HUES48 (cell line): Measurements from ENCODE around the gene THBS1.

Experiments
- H3K27ac ChIP-seq: one replicate; pipeline ENCODE4 v1.7.0; 2013; ENCODE audit warnings: low read depth, low read length, inconsistent platforms
- H3K27me3 ChIP-seq: 2 replicates; pipeline ENCODE4 v1.6.1; 2013; ENCODE audit warnings: mild to moderate bottlenecking, low read length; ENCODE audit not compliant: control insufficient read depth, insufficient read depth
- H3K36me3 ChIP-seq: 2 replicates; pipeline ENCODE4 v1.6.1; 2013; ENCODE audit warnings: low read length; ENCODE audit not compliant: control insufficient read depth, insufficient read depth
- H3K4me1 ChIP-seq: 2 replicates; pipeline ENCODE4 v1.6.1; 2013; ENCODE audit warnings: mild to moderate bottlenecking, low read length; ENCODE audit not compliant: control insufficient read depth, insufficient read depth
- H3K4me3 ChIP-seq: 2 replicates; pipeline ENCODE4 v1.5.1; 2013; ENCODE audit warnings: mild to moderate bottlenecking, low read depth, low read length
- H3K9ac ChIP-seq: 2 replicates; pipeline ENCODE4 v1.6.1; 2013; ENCODE audit warnings: mild to moderate bottlenecking, low read depth, low read length, moderate library complexity
- H3K9me3 ChIP-seq: 2 replicates; pipeline ENCODE4 v1.6.1; 2013; ENCODE audit warnings: low read length; ENCODE audit not compliant: control insufficient read depth, insufficient read depth

The THBS1 gene

GRCh38 chr15:39642011-39642640 is 61.2 kb downstream of the THBS1 start:
- no peak overlapping the region for H3K4me3 ChIP-seq
- peaks cover 8% of the 10 kb centered on the region; the same call in 1 of the 2 replicates for H3K4me1 ChIP-seq
- H3K27ac ChIP-seq: peak overlapping the region; percentile 14
- H3K9me3 ChIP-seq: no peaks in the 10 kb centered on the region
- H3K36me3 ChIP-seq: no peaks in the 10 kb centered on the region
- no peak overlapping the region for H3K9ac ChIP-seq
- H3K27me3 ChIP-seq: no peaks in the 10 kb centered on the region

- Histone ChIP-seq H3K9ac (no peak overlapping the region), H3K9me3 (no peaks in the 10 kb centered on the region), H3K36me3 (no peaks in the 10 kb centered on the region)
Observed at GRCh38 chr15:39643727-39644126, 62.8 kb downstream of the THBS1 start.

DNA sequence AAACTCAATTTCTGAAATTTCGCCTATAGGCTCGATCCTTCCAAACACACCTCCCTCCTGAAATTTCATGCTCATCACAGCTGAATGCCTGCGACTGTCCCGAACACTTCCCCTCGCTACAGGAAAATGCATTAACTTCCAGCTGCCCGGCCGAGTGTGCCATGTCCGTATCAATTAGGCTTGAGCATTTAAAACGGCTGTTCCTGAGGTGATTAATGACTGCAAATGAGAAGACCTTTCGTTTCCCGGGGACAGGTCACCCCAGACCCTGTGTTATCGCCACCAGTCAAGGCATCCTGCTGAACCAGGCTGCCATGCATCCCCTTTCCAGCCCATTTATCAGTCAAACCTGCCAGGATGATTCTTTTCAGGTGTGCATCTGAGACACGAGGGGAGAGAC is 63.3 kb downstream of the THBS1 start:
- Histone ChIP-seq H3K9ac (no peak overlapping the region), H3K9me3 (no peaks in the 10 kb centered on the region), H3K4me3 (no peak overlapping the region), H3K27ac (no peak overlapping the region), H3K4me1 (peaks cover 8% of the 10 kb centered on the region; the same call in 1 of the 2 replicates), H3K27me3 (no peaks in the 10 kb centered on the region), H3K36me3 (no peaks in the 10 kb centered on the region)

More at GRCh38 chr15:39643727-39644126, 62.8 kb downstream of the THBS1 start:
- Histone ChIP-seq H3K4me3 (no peak overlapping the region), H3K27me3 (no peaks in the 10 kb centered on the region), H3K27ac (no peak overlapping the region), H3K4me1 (peaks cover 8% of the 10 kb centered on the region; the same call in 1 of the 2 replicates)

GRCh38 chr15:39645138-39645975 is 64.5 kb downstream of the THBS1 start:
- Histone ChIP-seq H3K36me3 (no peaks in the 10 kb centered on the region), H3K27me3 (no peaks in the 10 kb centered on the region), H3K9ac (no peak overlapping the region), H3K4me1 (peaks cover 8% of the 10 kb centered on the region; the same call in 1 of the 2 replicates), H3K27ac (no peak overlapping the region), H3K4me3 (no peak overlapping the region), H3K9me3 (no peaks in the 10 kb centered on the region)

GRCh38 chr15:39645976-39646257 is 65.0 kb downstream of the THBS1 start:
- Histone ChIP-seq H3K4me1 (peaks cover 8% of the 10 kb centered on the region; the same call in 1 of the 2 replicates), H3K9me3 (no peaks in the 10 kb centered on the region), H3K4me3 (no peak overlapping the region), H3K9ac (no peak overlapping the region), H3K27ac (no peak overlapping the region), H3K36me3 (no peaks in the 10 kb centered on the region), H3K27me3 (no peaks in the 10 kb centered on the region)

DNA sequence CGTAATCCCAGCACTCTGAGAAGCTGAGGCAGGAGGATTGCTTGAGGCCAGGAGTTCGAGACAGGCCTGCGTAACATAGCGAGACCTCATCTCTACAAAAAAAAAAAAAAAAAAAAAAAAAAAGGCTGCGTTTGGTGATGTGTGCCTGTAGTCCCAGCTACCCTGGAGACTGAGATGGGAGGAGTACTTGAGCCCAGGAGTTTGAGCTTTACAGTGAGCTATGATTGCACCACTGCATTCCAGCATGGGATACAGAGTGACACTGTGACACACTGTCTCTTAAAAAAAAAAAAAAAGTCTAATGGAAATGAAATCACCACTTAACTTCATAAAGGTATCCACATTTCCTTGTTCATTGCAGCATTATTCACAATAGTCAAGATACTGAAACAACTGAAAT is 65.5 kb downstream of the THBS1 start:
- H3K27me3 ChIP-seq: no peaks in the 10 kb centered on the region
- no peak overlapping the region for H3K4me3 ChIP-seq
- H3K36me3 ChIP-seq: no peaks in the 10 kb centered on the region
- H3K27ac ChIP-seq: no peak overlapping the region
- peaks cover 7% of the 10 kb centered on the region; the same call in 1 of the 2 replicates for H3K4me1 ChIP-seq
- no peaks in the 10 kb centered on the region for H3K9me3 ChIP-seq
- no peak overlapping the region for H3K9ac ChIP-seq
